ENCODE measurements around the gene MGME1.

DNA sequence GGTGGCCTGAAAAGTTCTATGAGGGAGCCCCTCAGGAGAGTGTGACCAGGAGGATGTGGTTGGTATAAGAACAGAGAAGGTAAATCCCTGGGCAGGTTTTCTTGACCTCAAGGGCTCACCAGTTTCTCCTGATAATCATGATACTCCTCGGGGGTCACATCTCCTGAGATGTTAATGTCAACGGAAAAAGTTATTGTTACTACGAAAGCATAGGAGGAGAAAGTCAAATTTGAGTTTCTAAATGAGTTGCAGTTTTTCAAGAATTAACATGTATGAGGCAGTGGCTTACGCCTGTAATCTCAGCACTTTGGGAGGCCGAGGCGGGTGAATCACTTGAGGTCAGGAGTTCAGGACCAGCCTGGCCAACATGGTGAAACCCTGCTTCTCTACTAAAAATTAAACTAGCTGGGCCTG is 23.4 kb downstream of the MGME1 start:
- TF ChIP-seq SMC3 (IDR thresholded peaks at IDR 0.05; ENCODE audit: low read length) (no peak), CTCF (CRISPR knock-in tag; IDR thresholded peaks at IDR 0.05) (no peak), ATF2 (CRISPR knock-in tag; IDR thresholded peaks at IDR 0.05) (no peak), ZNF430 (CRISPR knock-in tag; IDR thresholded peaks at IDR 0.05) (no peak), ZNF749 (CRISPR knock-in tag; IDR thresholded peaks at IDR 0.05; ENCODE audit: borderline replicate concordance) (no peak), ZSCAN20 (CRISPR knock-in tag; IDR thresholded peaks at IDR 0.05; ENCODE audit: borderline replicate concordance) (no peak), PPARG (CRISPR knock-in tag; conservative IDR thresholded peaks at IDR 0.05) (no peak), CHD4 (IDR thresholded peaks at IDR 0.05; ENCODE audit: borderline replicate concordance, low read length) (no peak), ZNF781 (CRISPR knock-in tag; IDR thresholded peaks at IDR 0.05; ENCODE audit: borderline replicate concordance, not compliant biosample characterization) (no peak)
- TF ChIP-seq, protein P1, sequence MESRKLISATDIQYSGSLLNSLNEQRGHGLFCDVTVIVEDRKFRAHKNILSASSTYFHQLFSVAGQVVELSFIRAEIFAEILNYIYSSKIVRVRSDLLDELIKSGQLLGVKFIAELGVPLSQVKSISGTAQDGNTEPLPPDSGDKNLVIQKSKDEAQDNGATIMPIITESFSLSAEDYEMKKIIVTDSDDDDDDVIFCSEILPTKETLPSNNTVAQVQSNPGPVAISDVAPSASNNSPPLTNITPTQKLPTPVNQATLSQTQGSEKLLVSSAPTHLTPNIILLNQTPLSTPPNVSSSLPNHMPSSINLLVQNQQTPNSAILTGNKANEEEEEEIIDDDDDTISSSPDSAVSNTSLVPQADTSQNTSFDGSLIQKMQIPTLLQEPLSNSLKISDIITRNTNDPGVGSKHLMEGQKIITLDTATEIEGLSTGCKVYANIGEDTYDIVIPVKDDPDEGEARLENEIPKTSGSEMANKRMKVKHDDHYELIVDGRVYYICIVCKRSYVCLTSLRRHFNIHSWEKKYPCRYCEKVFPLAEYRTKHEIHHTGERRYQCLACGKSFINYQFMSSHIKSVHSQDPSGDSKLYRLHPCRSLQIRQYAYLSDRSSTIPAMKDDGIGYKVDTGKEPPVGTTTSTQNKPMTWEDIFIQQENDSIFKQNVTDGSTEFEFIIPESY (CRISPR knock-in tag; IDR thresholded peaks at IDR 0.05) = no peak
- TF ChIP-seq, protein P2, sequence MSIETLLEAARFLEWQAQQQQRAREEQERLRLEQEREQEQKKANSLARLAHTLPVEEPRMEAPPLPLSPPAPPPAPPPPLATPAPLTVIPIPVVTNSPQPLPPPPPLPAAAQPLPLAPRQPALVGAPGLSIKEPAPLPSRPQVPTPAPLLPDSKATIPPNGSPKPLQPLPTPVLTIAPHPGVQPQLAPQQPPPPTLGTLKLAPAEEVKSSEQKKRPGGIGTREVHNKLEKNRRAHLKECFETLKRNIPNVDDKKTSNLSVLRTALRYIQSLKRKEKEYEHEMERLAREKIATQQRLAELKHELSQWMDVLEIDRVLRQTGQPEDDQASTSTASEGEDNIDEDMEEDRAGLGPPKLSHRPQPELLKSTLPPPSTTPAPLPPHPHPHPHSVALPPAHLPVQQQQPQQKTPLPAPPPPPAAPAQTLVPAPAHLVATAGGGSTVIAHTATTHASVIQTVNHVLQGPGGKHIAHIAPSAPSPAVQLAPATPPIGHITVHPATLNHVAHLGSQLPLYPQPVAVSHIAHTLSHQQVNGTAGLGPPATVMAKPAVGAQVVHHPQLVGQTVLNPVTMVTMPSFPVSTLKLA (IDR thresholded peaks at IDR 0.05) = no peak

All from HepG2 (cell line).